GM19467 (cell line): ENCODE measurements around the gene ACTL7B.
"Not testable (repeated sequence)": the region's sequence is repeated elsewhere in the genome, so short reads cannot be mapped to it uniquely, and the experiment has no call there.

Source experiments
- ATAC-seq: cut with Tn5 transposase; IDR thresholded peaks from one replicate; pipeline ENCODE4 v1.9.1; 2021; ENCODE audit warnings: mild to moderate bottlenecking, moderate library complexity; ENCODE audit not compliant: unreplicated experiment

The ACTL7B gene

DNA sequence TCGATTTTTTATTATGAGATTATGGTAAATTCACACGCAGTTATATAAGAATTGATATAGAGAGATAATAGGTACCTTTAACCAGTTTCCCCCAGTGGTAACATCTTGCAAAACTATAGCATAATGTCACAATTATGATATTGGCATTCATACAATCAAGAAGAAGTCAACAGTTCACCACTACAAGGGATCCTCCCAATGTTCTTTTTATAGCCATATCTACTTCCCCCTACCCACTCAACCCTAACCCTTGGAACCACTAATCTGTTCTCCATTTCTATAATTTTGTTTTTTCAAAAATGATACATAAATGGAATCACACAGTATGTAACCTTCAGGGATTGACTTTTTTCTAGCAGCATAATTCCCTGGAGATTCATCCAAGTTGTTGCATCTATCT is 9.8 kb downstream of the ACTL7B start:
- no peak for ATAC-seq

DNA sequence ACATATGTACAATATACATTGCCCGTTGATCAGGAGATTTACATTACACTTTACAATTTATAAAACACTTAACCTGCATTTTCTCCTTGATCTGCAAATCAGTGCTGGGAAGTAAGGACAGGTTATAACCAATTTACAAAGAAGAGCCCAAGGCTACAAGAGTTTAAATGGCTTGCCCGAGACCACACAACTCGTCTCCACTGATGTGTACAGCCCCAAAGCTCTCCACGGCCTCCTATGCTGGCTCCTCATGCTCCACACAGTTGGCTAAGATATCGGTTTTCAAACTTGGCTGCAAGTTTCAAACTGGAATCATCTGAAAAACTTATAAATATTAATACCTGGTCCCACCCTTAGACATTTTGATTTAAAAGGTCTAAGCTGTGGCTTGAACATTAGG is 10.3 kb downstream of the ACTL7B start:
- ATAC-seq, result no peak

DNA sequence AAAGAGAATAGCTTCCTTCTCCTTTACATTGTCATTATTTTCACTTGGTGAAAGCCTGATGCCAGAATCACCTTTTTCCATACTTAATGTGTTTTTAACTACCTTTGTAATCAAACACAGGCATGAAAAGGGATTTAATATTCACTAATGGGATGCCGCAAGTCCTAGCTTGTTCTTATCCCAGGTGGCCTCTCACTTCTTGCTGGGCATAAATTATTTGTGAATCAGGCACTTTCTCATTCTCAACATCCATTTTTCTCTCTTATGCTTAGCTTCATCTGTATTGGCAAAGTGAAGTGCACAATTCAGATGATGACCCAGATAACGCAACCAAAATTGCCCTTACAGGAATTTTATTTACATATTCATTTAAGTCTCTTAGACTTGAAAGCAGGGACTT is 10.9 kb downstream of the ACTL7B start:
- ATAC-seq, result no peak

DNA sequence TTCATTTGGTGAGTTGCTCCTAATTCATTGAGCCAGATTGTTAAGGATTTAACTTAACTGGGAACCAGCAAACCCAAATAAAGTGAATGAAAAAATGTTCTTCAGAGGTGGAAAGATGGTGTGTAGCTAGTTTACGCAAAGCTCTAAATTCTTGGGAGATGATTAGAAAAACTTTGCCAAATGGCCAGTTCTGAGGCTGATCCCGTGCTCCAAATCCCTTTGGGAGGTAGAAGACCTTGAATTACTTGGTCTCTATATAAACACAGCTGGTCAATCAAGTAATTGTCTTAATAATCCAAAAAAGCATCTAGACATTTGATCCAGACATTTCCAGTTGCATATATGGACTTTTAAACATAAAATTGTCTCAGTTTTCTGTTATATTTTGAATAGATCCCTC is 11.4 kb downstream of the ACTL7B start:
- ATAC-seq, result no peak

DNA sequence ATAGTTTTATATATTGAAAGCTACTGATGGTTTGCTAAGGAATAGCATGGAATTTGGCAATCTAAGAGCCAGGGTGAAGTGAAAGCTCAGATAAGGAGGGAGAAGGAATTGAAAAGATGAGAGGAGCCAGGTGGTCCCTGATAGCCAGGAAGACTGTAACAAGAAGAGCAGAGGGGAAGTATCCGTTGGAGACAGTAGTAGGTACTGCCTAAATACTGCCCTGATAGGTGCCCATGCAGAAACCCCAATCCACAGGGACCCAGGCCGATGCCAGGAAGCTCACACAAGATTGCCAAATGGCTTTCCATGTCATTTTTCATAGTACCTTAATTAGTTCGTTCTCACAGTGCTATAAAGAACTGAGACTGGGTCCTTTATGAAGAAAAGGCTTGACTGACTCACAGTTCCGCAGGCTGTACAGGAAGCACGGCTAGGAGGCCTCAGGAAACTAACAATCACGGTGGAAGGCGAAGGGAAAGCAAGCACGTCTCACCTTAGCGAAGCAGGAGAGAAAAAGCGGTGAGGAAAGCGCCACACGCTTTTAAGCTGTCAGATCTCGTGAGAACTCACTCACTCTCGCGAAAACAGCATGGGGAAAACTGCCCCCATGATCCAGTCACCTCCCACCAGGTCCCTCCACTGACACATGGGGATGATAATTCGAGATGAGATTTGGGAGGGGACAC is 13.0 kb downstream of the ACTL7B start:
- ATAC-seq, result no peak

DNA sequence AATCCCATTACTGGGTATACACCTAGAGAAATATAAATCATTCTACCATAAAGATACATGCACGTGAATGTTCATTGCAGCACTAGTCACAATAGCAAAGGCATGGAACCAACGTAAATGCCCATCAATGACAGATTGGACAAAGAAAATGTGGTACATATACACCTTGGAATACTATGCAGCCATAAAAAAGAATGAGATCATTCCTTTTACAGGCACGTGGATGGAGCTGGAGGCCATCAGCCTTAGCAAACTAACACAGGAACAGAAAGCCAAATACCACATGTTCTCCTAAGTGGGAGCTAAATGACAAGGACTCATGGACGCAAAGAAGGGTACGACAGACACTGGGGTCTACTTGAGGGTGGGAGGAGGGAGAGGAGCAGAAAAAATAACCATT is 16.2 kb downstream of the ACTL7B start:
- ATAC-seq, result not testable (repeated sequence)

DNA sequence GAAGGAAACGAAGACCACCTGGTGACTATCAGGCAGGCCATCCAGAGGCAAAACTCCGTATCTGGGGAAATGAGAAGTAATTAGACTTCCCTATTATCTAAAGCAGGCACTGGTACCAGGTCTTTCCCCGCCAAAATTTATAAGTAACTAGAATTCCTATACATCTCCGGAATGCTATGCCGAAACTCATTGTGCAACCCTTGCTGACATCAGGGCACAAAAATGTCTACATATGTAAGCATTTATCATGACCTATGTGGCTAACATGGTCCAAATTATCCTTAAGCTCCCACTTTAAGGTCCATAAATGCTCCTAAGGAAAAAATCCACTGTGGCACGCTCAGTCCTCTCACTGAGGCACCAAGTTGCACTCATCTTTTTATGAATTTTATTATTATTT is 17.8 kb downstream of the ACTL7B start:
- ATAC-seq, result no peak

DNA sequence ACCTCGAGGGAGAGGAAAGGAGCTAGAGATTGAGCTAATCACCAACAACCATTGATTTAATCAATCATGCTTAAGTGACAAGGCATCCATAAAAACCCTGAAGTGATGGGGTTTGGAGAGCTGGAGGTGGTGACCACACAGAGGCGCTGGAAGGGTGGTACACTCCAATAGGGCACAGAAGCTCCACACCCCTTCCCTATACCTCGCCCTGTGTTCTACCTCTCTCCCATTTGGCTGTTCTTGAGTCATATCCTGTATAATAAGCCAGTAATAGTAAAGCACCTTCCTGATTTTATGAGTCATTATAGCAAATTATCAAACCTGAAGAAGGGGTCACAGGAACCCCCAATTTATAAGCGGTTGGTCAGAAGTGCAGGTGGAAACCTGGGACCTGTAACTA is 18.3 kb downstream of the ACTL7B start:
- ATAC-seq, result no peak

DNA sequence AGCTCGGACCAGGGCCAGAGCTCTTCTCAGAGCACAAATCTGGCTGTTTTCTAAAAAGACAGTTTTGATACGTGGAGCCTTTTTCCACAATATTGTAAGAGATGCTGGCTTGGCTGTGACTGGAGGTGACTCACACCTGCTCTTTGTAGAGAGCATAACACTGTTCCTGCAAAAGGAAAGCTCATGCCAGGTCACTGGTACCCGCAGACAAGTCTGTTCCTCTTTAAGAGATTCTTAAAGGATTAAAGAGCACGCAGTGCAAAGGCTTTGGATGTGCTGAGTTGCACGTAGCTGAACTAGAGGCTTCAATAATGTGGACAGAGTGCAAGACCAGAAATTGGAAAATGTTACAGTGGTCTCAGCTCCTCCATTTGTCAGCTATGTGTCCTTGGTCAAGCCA is 19.0 kb downstream of the ACTL7B start:
- no peak for ATAC-seq

DNA sequence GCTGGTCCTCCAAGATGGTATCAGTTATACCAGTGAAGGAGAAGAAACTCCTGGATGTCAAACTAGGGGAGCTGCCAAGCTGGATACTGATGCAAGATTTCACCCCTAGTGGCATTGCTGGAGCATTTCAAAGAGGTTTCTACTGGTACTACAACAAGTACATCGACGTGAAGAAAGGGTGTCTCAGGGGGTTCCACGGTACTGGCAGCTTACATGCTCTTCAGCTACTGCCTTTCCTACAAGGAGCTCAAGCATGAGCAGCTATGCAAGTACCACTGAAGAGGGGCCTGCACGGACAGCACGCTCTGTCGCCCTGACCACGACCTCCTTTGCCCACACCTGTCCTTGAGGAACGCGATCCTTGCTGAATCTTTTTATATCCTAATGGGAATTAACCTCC is 19.5 kb downstream of the ACTL7B start:
- no peak for ATAC-seq

DNA sequence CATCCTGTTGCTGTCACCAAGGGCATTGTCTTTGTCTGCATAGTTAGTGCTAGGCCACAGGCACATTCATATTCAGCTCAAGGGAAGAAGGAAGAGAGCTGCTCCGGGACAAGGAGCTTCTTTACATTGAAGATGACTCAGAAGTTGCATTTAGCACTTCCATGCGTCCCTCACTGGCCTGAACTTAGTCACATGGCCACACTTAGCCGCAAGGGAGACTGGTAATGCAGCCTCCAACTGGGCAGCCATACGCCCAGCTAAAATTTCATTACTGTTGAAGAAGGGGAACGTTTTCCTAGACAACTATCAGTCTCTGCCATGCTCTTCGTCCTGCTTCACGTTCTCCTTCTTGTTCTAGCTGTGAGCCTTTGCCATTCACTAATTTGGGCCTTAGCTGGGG is 20.0 kb downstream of the ACTL7B start:
- no peak for ATAC-seq

DNA sequence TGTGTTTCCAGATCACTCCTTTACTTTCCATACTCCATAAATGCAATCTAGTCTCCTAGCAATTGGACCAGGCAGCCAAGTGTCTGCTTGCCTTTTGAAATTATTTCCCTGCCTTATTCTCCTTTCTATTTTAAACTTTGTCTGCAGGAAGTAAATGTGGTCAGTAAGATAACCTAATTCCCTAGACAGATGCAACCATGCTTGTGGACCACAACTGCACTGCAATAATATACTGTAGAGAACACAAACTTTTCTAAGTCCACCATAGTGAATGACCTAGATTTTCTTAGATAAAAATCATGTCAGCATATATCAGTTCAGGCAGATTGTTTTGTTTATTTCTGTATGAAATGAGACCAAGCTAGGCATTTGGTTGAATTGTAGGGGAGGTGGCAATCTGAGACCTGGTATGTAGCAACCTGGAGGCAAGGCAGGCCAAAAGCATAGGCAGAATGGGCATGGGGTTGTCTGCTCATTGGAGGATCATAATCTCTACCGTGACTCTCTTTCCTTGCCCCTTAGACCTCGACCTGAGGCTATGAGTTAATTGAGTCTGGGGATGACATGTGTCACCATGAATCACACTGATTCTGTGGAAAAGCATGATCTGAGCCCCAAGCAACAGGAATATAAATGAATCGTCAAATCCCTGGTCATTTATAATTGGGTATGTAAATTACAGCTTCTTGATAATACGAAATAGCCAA is 20.7 kb downstream of the ACTL7B start:
- ATAC-seq, result no peak

DNA sequence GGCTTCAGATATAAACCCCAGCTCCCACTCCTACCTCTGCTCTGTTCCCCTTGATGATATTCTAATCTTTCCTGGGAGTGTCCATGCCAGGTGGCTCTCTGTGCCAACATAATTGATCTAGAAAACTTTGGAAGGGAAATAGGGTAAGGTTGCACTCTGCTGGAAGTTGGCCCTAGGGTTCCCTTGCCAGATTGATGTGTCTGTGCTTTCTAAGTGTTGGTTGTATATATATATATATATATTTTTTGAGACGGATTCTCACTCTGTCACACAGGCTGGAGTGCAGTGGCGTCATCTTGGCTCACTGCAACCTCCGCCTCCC is 23.6 kb downstream of the ACTL7B start:
- ATAC-seq, result no peak

DNA sequence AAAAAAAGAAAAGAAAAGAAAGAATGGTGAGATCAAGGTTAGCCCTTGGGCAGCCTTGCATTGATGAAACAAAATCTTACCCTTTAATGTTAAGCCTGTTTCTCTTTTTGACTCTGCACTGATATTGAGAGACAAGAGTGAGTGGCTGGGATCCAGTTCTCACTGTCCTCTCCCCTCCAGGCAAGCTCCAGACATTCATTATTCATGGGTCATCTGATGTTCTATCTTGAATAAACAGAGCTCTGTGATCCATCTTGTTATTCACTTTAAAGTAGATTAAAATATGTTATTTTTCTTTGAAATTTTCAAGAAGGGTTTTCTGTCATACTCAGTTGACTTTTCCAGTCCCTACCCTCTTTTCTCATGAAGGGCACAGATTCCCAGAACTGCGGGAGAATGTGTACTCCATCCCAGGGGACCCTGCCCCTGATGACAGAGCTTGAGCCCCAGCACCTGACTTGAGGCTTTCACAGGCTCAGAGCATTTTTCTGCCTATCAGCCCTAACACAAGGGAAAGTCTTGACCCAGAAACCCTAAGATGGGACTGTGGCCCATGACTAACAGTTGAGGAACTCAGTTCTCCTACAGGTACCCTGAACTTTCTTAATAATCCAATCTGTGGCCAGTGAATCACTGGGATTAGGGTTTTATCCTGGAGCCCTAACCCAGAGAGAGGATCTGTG is 24.1 kb downstream of the ACTL7B start:
- ATAC-seq, result no peak

DNA sequence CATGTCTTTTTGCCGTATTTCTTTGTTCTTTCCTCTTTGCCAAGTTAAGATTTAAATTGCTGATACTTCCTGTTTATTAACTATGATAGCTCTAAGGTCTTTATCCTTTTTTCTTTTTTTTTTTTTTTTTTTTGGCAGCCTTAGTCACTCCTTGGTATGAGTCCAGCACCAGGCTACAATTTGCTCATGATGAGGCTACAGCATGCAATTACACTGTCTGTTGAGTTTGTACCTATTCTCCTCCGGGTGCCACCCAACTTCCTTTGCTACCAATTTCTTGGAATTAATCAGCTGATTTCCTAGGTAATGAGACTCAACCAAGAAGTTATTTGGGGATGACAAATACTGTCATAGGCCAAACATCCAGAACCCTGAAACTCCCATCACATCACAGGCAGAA is 25.5 kb downstream of the ACTL7B start:
- no peak for ATAC-seq

DNA sequence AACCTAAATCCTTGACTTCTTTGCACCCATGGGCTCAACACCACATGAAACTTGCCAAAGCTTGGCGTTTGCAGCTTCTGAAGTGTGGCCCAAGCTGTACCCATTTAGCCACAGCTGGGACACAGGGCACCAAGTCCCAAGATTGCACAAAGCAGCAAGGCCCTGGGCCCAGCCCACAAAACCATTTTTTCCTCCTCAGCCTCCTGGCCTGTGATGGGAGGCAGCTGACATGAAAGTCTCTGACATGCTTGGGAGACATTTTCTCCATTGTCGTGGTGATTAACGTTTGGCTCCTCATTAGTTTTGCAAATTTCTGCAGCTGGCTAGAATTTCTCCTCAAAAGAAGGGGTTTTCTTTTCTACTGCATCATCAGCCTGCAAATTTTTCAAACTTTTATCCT is 32.0 kb downstream of the ACTL7B start:
- ATAC-seq, result no peak

DNA sequence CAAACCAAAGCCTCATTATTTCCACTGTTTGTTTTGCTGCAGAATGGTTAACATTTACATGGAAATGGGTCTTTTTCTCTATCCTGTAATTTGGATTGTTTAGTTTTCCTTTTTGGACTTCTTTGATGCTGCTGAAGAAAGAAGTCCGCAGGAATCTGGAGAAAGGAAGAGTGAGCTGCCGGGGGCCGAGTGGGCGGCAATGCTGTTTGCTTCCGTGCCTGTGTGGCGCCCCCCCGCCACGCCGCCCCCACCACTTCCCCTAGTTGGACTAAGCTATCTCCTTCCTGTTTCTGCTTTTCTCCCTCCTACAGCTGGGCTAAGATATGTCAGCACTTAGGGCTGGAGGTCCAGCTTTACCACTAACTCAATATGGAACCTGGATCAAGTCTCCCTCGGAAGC is 39.7 kb downstream of the ACTL7B start:
- ATAC-seq, result no peak

DNA sequence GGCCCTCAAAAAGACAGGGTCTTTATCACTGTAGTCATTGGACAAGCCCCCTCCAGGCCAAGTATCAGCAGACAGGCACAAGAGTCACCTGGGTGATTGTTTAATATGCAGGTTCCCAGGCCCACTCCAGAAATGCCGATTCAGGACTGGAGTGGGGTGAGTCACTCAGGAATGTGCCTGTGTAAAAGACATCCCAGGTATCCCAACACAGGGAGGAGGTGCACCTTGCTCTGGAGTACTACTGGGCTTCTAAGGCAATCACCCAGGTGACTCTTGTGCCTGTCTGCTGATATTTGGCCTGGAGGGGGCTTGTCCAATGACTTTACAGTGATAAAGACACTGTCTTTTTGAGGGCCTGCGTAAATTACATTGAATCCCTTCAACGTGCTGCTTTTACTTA is 40.6 kb downstream of the ACTL7B start:
- no peak for ATAC-seq

DNA sequence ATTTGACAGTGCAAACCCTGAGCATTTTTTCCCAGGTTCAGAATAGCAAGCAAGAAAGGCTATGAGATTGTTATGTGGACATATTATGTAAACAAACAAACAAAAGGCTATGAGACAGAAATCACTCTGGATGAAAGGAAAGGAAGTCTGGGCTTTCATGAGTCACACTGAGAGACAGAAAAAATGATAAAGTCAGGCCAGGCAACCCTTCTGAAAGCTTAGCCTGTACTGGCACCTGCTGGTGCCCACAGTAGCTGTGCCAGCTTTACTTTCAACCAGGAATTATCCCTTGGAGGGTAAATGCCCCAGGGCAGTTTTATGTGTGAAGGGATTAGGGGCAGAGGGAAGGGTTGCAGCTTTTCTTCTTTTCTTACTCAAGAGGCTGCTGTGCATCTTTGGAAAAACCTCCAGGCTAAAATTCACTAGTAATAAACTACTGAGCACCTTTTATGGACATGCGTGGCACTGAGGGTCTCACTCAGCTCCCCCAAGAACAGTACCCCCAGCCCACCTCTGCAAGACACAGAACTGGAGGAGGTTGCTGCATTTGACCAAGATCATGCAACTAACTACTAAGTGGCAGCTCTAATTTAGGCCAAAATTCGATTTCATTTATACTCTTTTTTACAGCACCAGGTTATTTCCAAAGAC is 41.7 kb downstream of the ACTL7B start:
- no peak for ATAC-seq

DNA sequence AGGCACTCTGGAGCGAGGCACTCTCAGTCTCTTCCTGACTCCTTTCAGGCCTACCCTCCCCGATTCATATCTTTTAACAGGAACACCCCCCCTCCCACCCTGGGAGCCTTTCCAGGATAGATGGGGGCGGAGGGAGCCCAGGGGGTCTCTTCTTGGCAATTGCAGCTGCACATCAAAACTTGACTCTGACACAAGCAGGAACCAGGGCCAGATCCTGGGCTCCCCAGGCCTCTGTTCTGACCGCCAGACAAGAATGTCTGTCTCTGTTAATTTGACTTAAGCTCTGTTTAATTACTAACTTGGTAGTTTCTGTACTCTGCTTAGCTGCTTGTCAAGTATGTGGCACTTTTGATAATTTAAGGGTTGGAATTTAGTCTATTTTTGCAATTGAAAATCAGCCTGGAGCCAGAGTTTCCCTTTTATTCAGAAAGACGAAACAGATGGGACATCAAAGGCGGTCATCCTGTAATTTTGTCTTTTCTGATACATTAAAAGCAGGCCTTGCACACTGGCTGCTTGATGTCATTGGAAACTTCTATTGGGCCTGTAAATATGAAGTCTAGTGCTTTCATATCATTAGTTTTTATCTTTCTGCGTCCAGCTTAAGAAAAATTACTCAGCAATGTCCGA is 43.3 kb downstream of the ACTL7B start:
- ATAC-seq, result no peak

DNA sequence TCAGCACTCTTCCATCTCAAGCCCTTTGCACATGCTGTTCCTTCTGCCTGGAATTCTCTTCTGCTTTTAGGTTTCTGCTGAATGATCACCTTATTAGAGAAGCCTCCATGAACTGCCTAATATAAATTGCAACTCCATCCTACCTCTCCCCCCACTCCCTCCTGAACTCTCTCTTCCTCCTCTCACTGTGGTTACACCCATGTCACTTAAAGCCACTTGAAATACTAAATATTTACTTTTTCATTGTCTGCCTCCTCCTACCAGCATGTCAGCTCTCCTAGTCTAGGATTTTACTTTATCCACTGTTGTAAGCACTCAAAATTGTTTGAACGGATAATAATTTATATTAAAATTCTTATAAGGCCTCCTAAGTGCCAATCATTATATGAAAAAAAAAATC is 43.8 kb downstream of the ACTL7B start:
- no peak for ATAC-seq

DNA sequence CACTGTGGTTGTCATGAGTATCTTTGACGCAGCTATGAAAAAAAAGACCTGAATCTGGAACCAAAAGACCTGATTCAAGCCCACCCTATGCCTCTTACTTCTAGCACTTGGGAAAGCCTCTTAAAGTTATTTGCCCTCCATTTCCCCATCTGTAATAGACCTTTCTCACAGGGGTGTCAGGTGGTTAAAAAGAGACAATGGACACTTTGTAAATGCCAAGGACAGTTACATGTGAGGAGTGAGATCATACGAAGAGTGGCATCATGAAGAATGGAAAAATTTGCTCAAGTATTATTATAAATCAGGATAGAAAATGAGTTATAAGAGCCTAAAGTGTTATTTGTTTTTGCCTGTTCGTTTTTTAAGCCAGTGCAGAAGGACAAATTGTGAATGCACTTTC is 46.5 kb downstream of the ACTL7B start:
- no peak for ATAC-seq
